Astrocyte (in vitro differentiated cells and primary cell): ENCODE data around the gene TPGS1. TPM values are rescaled to one million over a fixed set of nuclear protein-coding genes. Genes with fewer than 3 reads are reported as not detected.
A peak's percentile ranks its signal among the peaks of the same experiment; 100 is the strongest.

Source experiments
- DNase-seq: peaks from one replicate; pipeline ENCODE4 v3.0.0-alpha.2; 2010; ENCODE audit warnings: low read depth
- FAIRE-seq: peaks from 2 replicates; lab custom pipeline; 2011; peaks lifted over from hg19 to GRCh38; lab: Jason Lieb, UNC
- H2AFZ ChIP-seq: 2 replicates; pipeline ENCODE4 v1.6.0; 2012; ENCODE audit warnings: low read depth, low read length, inconsistent platforms
- H3K27ac ChIP-seq: 2 replicates; pipeline ENCODE4 v1.5.1; 2011; ENCODE audit warnings: low read depth, low read length, inconsistent platforms
- H3K27me3 ChIP-seq: 2 replicates; pipeline ENCODE4 v1.6.0; 2011; ENCODE audit warnings: low read length, inconsistent platforms; ENCODE audit not compliant: insufficient read depth
- H3K36me3 ChIP-seq: 2 replicates; pipeline ENCODE4 v1.5.1; 2011; ENCODE audit warnings: low read length, inconsistent platforms; ENCODE audit not compliant: insufficient read depth
- H3K4me1 ChIP-seq: 2 replicates; pipeline ENCODE4 v1.5.1; 2011; ENCODE audit warnings: low read length, inconsistent platforms; ENCODE audit not compliant: insufficient read depth
- H3K4me2 ChIP-seq: 2 replicates; pipeline ENCODE4 v1.6.0; 2012; ENCODE audit warnings: low read length, inconsistent platforms
- H3K4me3 ChIP-seq: 2 replicates; pipeline ENCODE4 v1.5.1; 2011; ENCODE audit warnings: low read depth, mild to moderate bottlenecking, low read length, inconsistent platforms; ENCODE audit not compliant: insufficient read depth
- H3K79me2 ChIP-seq: 2 replicates; pipeline ENCODE4 v1.6.0; 2012; ENCODE audit warnings: mild to moderate bottlenecking, low read length, inconsistent platforms; ENCODE audit not compliant: insufficient read depth
- H3K9ac ChIP-seq: 2 replicates; pipeline ENCODE4 v1.6.0; 2012; ENCODE audit warnings: mild to moderate bottlenecking, low read length, inconsistent platforms
- H3K9me3 ChIP-seq: 2 replicates; pipeline ENCODE4 v1.5.1; 2012; ENCODE audit warnings: low read depth, mild to moderate bottlenecking, low read length, inconsistent platforms; ENCODE audit not compliant: insufficient read depth
- H4K20me1 ChIP-seq: 2 replicates; pipeline ENCODE4 v1.6.0; 2012; ENCODE audit warnings: low read length, inconsistent platforms; ENCODE audit not compliant: insufficient read depth
- H3K27ac Mint-ChIP-seq: one replicate; pipeline ENCODE4 v1.8.0; 2021; ENCODE audit warnings: mild to moderate bottlenecking, mixed read lengths; ENCODE audit not compliant: unreplicated experiment
- H3K27me3 Mint-ChIP-seq: one replicate; pipeline ENCODE4 v1.8.0; 2021; ENCODE audit warnings: low read depth, mixed read lengths; ENCODE audit not compliant: unreplicated experiment
- H3K36me3 Mint-ChIP-seq: one replicate; pipeline ENCODE4 v1.8.0; 2021; ENCODE audit warnings: low read depth, mixed read lengths; ENCODE audit not compliant: unreplicated experiment
- H3K4me1 Mint-ChIP-seq: one replicate; pipeline ENCODE4 v1.8.0; 2021; ENCODE audit warnings: low read depth, mixed read lengths; ENCODE audit not compliant: unreplicated experiment
- H3K4me3 Mint-ChIP-seq: one replicate; pipeline ENCODE4 v1.8.0; 2021; ENCODE audit warnings: mild to moderate bottlenecking, moderate library complexity, mixed read lengths; ENCODE audit not compliant: unreplicated experiment
- H3K9me3 Mint-ChIP-seq: one replicate; pipeline ENCODE4 v1.8.0; 2021; ENCODE audit warnings: mild to moderate bottlenecking, mixed read lengths; ENCODE audit not compliant: unreplicated experiment
- CTCF ChIP-seq: IDR thresholded peaks from 2 replicates; pipeline ENCODE4 v1.5.1; 2011; ENCODE audit warnings: low read depth, mild to moderate bottlenecking, inconsistent platforms, low read length, moderate library complexity; ENCODE audit not compliant: insufficient read depth
- EZH2 ChIP-seq: IDR thresholded peaks from 2 replicates; pipeline ENCODE4 v1.6.1; 2012; ENCODE audit warnings: mild to moderate bottlenecking, low read length, inconsistent platforms; ENCODE audit not compliant: insufficient read depth
- total RNA-seq: library from RNA; stranded (reverse); gene quantifications from 2 replicates; pipeline ENCODE4 v1.2.1, GENCODE V29; 2021

TPGS1 gene
- total RNA-seq, 1 donor from 2014 or later = 17.9 TPM

- no peak overlapping the region for H3K27ac ChIP-seq
- H3K27me3 Mint-ChIP-seq = peaks cover 20% of the 10 kb centered on the region
- no peak overlapping the region for H2AFZ ChIP-seq
- H3K4me1 Mint-ChIP-seq = peaks cover 3% of the 10 kb centered on the region
- DNase-seq = no peak
- H3K4me2 ChIP-seq = no peak overlapping the region
- TF ChIP-seq CTCF = no peak
- no peak for TF ChIP-seq EZH2
- H3K27me3 ChIP-seq = peaks cover 12% of the 10 kb centered on the region
- no peak overlapping the region for H3K27ac Mint-ChIP-seq
- H3K9me3 ChIP-seq = peaks cover 3% of the 10 kb centered on the region
- no peak overlapping the region for H3K4me3 ChIP-seq
- peaks cover 3% of the 10 kb centered on the region for H3K36me3 Mint-ChIP-seq
- H3K36me3 ChIP-seq = no peaks in the 10 kb centered on the region
- no peaks in the 10 kb centered on the region for H3K79me2 ChIP-seq
- peaks cover 2% of the 10 kb centered on the region for H4K20me1 ChIP-seq
- H3K4me3 Mint-ChIP-seq = no peak overlapping the region
- no peak for FAIRE-seq
- H3K9ac ChIP-seq = no peak overlapping the region
- peaks cover 3% of the 10 kb centered on the region for H3K9me3 Mint-ChIP-seq
- no peaks in the 10 kb centered on the region for H3K4me1 ChIP-seq
Measured at GRCh38 chr19:495081-495401, 12.3 kb upstream of the TPGS1 start.

DNA sequence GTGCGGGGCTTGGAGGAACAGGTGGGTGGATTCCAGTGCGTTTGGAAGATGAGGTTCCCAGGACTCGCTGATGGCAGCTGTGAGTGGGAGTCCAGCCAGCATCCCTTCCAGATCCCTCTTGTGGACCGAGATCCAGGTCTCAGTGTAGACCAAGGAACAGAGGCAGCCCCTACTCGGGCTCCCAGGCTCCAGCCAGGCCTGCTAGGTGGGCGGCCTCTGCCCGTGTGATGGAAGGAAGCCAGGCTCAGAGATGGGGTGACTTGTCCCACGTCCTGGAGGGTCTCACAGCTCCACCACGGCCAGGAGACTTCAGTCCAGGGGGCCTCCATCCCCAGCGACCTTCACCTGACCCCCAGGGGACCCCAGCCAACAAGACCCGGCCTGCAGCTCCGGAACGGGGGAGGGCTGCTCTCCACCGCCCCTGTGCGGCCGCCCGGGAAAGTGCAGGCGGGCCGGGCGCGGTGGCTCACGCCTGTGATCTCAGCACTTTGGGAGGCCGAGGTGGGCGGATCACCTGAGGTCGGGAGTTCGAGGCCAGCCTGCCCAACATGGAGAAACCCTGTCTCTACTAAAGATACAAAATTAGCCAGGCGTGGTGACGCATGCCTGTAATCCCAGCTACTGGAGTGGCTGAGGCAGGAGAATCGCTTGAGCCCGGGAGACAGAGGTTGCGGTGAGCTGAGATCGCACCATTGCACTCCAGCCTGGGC, 11.7 kb upstream of the TPGS1 start:
- H3K27ac Mint-ChIP-seq = peak overlapping the region; percentile 18
- Histone ChIP-seq H2AFZ (no peak overlapping the region), H3K4me3 (no peak overlapping the region), H3K4me1 (no peaks in the 10 kb centered on the region), H3K9ac (no peak overlapping the region), H3K27me3 (peaks cover 12% of the 10 kb centered on the region), H4K20me1 (peaks cover 2% of the 10 kb centered on the region), H3K9me3 (peaks cover 3% of the 10 kb centered on the region), H3K4me2 (no peak overlapping the region), H3K27ac (no peak overlapping the region), H3K79me2 (no peaks in the 10 kb centered on the region), H3K36me3 (no peaks in the 10 kb centered on the region)
- DNase-seq (peak; percentile 18), FAIRE-seq (no peak)
- peaks cover 25% of the 10 kb centered on the region for H3K27me3 Mint-ChIP-seq
- H3K36me3 Mint-ChIP-seq = peaks cover 3% of the 10 kb centered on the region
- no peak overlapping the region for H3K4me3 Mint-ChIP-seq
- H3K4me1 Mint-ChIP-seq = no peaks in the 10 kb centered on the region
- TF ChIP-seq CTCF (peak; percentile 35), EZH2 (no peak)
- H3K9me3 Mint-ChIP-seq = peaks cover 3% of the 10 kb centered on the region

- Histone ChIP-seq H3K4me2 (no peak within 1 kb of the TSS), H3K79me2 (no peaks in the 10 kb centered on the region), H3K36me3 (no peaks in the 10 kb centered on the region), H3K27ac (no peak within 1 kb of the TSS), H3K27me3 (peaks cover 12% of the 10 kb centered on the region), H3K9ac (no peak within 1 kb of the TSS), H3K9me3 (peaks cover 3% of the 10 kb centered on the region), H3K4me3 (no peak within 1 kb of the TSS), H3K4me1 (no peaks in the 10 kb centered on the region), H4K20me1 (peaks cover 2% of the 10 kb centered on the region), H2AFZ (no peak within 1 kb of the TSS)
- Mint-ChIP-seq H3K4me3 (no peak within 1 kb of the TSS), H3K4me1 (no peaks in the 10 kb centered on the region), H3K36me3 (peaks cover 3% of the 10 kb centered on the region), H3K9me3 (peaks cover 3% of the 10 kb centered on the region), H3K27me3 (peaks cover 27% of the 10 kb centered on the region), H3K27ac (peak within 1 kb of the TSS; percentile 18)
- TF ChIP-seq EZH2 (peak; percentile 48), CTCF (no peak)
- FAIRE-seq (no peak), DNase-seq (no peak)
Measured at GRCh38 chr19:496112-496665, 11.1 kb upstream of the TPGS1 start, which contains the start of gene MADCAM1. MADCAM1 (plus strand) TSS chr19:496486; CDS start chr19:496500, 14 bp downstream.
